ENCODE results near the gene FAM76B.
"Not testable (repeated sequence)": the region's sequence is repeated elsewhere in the genome, so short reads cannot be mapped to it uniquely, and the experiment has no call there.

FAM76B gene

GRCh38 chr11:95789506-95790122 lies at the start of gene FAM76B:
FAM76B (minus strand) TSS chr11:95789782; CDS start chr11:95789478, 304 bp downstream.
- DNase-seq (ENCODE audit: extremely low read depth in 1 of 2, low read depth in 1 of 2) = peak; percentile 95

DNA sequence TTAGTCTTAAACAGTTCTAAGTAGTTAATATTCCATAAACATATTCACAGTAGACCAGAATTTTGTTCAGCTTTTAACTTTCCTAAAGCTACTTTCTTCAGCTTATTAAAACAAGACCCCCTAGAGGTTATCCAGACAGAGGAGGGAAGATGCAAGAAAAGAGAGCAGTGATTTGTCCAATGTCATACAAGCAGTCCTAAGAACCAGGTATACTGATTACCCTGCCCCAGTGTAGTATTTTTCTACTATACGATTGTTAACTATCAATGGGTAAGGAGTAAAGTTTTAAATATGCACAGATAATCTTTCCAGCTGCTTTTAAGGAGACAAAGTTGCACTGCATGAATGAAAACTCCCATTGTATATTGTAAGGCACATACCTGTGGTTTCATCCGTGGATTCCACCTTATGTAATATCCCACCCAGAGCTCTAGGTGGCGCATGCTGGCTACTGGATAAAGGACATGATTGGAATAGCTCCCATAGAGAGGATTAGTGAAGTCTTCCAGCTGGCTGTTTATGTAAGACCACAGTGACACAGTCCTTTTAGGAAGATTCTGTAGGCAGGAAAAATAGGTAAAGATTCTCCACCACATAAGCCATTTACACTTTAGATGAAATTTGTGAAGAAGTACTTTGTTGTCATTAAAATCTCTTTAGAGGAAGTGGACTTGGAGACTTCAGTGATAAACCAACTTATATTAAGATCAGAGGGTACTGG lies 46.3 kb upstream of the FAM76B start:
- DNase-seq (ENCODE audit: extremely low read depth in 1 of 2, low read depth in 1 of 2) = peak in 1 of 2 donors; percentile 15

DNA sequence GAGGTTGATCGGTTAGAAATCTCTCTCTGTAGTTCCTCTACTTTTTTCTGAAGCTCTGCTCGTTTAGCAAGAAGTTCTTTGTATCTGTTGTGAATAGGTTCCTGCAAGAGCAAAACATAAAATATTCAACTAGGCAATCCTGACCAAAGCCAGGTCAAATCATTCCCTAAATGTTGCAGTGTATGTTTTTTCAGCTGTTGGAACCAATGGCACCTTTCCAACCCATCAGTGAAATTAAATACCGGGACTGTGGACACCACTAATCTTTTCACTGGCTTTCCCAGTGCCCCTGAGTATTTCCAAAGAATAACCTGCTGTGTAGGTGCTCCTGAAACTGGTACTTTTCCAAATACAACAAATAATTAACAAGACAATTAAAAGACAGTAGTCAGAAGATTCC lies 45.8 kb upstream of the FAM76B start:
- no peak for DNase-seq (ENCODE audit: extremely low read depth in 1 of 2, low read depth in 1 of 2)

DNA sequence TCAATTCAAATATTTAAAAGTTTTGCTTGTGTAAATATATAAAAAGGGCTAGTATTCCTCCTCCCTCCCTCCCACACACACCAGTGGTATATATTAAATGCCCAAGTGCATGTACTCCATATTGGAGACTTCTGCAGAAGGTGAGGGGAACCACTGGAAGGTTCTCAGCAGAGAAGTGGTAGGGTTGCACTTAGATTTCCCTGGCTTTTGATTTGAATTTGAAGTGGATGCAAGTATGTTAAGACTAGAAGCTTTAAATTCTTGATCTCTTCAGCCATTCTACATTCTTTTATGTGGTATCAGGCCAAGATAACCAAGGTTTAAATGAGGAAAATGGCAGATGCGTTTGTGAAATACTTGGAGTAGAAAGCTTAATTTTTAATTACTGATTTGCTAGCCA lies 43.8 kb upstream of the FAM76B start:
- DNase-seq (ENCODE audit: extremely low read depth in 1 of 2, low read depth in 1 of 2) = no peak

DNA sequence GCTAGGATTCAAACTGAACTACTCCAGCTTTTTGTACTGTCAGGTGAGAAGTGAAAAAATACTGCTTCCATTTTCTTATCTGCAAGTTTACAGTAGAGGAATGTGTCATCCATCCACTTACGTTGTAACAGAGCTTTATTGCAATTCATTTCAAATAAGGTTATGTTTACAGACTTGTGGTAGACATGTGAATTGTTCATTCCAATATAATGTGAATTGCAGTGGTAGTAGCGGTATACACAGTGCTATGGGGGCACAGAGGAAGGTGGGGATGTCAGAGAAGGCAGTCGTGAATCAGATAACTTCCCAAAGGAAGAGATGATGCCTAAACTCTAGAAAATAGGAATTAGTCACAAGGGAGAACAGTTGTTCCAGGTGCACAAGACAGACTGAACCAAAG lies 43.2 kb upstream of the FAM76B start:
- DNase-seq (ENCODE audit: extremely low read depth in 1 of 2, low read depth in 1 of 2) = no peak

- DNase-seq (ENCODE audit: extremely low read depth in 1 of 2, low read depth in 1 of 2) = no peak
Observed at GRCh38 chr11:95831198-95831883, 41.8 kb upstream of the FAM76B start.

DNA sequence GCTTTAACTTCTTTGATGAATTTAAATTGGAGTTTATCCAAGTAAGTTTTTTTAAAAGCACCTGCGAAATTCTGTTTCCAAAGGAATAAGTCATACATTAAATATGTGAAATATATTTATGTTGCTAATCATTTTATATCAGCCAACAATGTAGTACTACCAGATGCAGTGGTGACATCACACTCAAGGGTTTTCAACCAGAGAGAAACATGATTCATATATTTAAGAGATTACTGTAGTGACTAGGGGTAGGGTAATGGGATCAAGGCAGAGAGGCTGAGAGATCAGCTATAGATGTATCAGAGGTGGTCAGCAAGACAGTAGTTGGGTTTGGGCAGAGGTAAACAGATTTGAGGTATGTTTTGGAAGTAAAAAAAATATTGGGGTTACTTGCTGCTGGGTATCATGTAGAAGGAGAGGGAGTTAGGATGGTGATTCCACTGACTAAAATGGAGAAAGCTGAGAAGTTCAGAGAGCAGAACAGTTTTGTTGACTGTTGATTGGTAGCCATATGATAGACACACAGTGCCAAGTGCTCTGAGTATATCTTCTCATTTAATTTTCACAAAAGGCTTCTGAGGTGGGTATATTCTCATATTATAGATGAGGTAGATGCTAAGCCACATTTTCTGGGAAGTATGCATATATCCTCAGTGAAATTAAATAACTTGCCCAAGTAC lies 40.1 kb upstream of the FAM76B start:
- no peak for DNase-seq (ENCODE audit: extremely low read depth in 1 of 2, low read depth in 1 of 2)

DNA sequence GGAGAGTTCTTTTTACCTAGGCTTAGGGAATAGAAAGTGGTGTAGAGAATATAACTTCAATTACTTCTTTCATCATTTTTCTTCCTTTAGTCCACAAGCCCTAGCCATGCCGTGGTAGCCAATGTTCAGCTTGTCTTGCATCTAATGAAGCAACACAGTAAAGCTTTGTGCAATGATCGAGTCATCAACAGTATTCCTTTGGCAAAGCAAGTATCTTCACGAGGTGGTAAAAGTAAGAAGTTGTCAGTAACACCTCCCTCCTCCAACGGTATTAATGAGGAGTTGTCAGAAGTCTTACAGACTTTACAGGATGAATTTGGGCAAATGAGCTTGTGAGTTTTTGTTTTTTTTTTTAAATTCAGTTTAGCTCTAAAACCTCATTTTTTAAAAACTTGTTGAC lies 38.1 kb upstream of the FAM76B start:
- DNase-seq (ENCODE audit: extremely low read depth in 1 of 2, low read depth in 1 of 2) = no peak

GRCh38 chr11:95821640-95822039 lies 32.1 kb upstream of the FAM76B start:
- no peak for DNase-seq (ENCODE audit: extremely low read depth in 1 of 2, low read depth in 1 of 2)

GRCh38 chr11:95816037-95816436 lies 26.5 kb upstream of the FAM76B start:
- DNase-seq (ENCODE audit: extremely low read depth in 1 of 2, low read depth in 1 of 2) = no peak

- DNase-seq (ENCODE audit: extremely low read depth in 1 of 2, low read depth in 1 of 2) = not testable (repeated sequence)
Observed at GRCh38 chr11:95811052-95811451, 21.5 kb upstream of the FAM76B start.

DNA sequence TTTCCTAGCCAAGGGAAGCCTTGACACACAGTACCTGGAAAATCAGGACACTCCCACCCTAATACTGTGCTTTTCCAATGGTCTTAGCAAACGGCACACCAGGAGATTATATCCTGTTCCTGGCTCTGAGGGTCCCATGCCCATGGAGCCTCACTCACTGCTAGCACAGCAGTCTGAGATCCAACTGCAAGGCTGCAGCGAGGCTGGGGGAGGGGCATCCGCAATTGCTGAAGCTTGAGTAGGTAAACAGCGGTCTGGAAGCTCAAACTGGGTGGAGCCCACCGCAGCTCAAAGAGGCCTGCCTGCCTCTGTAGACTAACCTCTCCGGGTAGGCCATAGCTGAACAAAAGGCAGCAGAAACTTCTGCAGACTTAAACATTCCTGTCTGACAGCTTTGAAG lies 16.9 kb upstream of the FAM76B start:
- not testable (repeated sequence) for DNase-seq (ENCODE audit: extremely low read depth in 1 of 2, low read depth in 1 of 2)

- DNase-seq (ENCODE audit: extremely low read depth in 1 of 2, low read depth in 1 of 2) = no peak
Observed at GRCh38 chr11:95805869-95806268, 16.3 kb upstream of the FAM76B start.

DNA sequence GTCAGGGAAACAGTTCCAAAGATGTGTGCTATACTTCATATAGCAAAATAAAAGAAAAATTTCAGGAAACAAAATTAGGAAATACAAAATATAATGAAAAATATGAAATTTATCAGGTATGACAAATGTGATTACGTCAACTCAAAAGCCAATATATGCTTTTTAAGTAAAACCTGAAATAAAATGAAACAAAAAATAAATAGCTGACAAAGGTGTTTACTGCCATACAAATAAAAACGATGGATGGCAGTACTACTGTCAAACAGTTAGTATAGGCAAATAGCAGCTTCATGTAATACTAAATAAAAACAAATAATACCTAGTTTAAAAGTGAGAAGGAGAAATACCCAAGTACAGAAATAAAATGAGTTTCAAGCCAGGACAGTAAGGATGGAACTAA lies 14.4 kb upstream of the FAM76B start:
- DNase-seq (ENCODE audit: extremely low read depth in 1 of 2, low read depth in 1 of 2) = no peak

- no peak for DNase-seq (ENCODE audit: extremely low read depth in 1 of 2, low read depth in 1 of 2)
Observed at GRCh38 chr11:95802806-95803205, 13.2 kb upstream of the FAM76B start.

GRCh38 chr11:95800438-95800837 lies 10.9 kb upstream of the FAM76B start:
- no peak for DNase-seq (ENCODE audit: extremely low read depth in 1 of 2, low read depth in 1 of 2)

GRCh38 chr11:95799546-95799945 lies 10.0 kb upstream of the FAM76B start:
- DNase-seq (ENCODE audit: extremely low read depth in 1 of 2, low read depth in 1 of 2) = no peak

DNA sequence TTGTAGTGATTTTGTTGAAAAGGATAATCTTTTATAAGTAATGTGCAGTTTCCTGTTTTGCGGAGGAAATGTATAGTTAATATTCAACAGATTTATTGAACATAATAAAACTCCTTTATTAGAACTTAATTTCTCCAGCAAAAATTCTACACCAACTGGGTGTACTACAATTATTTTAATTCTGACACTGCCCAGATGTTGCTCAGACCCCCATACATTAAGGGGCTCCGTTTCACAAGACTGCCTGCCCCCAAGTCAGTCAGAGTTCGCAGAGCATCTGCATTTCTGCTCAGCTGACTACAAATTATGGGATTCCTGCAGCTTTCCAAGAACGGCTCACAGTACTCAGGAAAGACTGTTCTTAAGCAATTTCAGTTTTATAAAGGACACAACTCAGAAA lies 6.9 kb upstream of the FAM76B start:
- no peak for DNase-seq (ENCODE audit: extremely low read depth in 1 of 2, low read depth in 1 of 2)

- DNase-seq (ENCODE audit: extremely low read depth in 1 of 2, low read depth in 1 of 2) = no peak
Observed at GRCh38 chr11:95795627-95796295, 6.2 kb upstream of the FAM76B start.

DNA sequence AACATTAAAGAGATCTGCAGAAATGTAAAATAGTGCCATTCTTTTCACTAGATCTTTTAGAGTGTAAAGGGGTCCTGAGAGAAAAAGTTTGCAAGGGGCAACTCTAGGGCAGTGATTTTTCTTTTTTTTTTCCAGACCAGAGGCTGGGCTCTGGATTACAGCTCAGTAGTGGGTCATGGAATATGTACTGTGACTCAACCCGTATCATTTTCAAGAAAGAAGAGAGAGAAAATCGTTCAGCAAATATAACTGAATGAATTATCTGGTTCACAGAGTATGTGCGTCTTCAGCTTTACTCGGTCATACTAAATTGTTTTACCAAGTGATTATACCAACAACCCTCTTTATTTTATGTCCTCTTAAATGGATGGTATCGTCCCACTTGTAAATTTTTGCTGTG lies 4.5 kb upstream of the FAM76B start:
- no peak for DNase-seq (ENCODE audit: extremely low read depth in 1 of 2, low read depth in 1 of 2)

DNA sequence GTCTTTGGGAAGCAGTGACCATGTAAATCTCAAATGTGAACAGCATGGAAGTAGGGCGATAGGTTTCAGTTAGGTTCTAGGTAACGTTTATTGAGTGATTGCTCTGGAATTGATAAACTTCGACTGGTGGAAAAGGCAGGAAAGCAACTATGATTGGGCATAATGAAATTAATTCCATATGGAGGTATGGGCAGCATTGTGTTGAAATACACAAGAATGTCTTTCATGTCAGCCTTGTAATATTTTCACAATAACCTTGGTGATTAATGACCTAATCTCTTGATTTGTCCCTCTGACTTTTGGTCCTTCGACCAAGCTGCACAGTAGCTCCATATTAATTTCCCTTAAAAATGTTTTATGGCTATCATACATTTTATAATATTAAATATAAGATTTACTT lies 3.5 kb upstream of the FAM76B start:
- DNase-seq (ENCODE audit: extremely low read depth in 1 of 2, low read depth in 1 of 2) = no peak
